ENCODE results near the gene HOXD3. TPM values are rescaled to one million over a fixed set of nuclear protein-coding genes. Genes with fewer than 3 reads are reported as not detected.
A peak's percentile ranks its signal among the peaks of the same experiment; 100 is the strongest.

Gene HOXD3
- polyA plus RNA-seq, 1 donor (not counting 4 experiments of a cell fraction or from before 2014, with no cell fraction given) = not detected

- Histone ChIP-seq H3K27ac (ENCODE audit: control insufficient read depth, insufficient read depth, low read length) (no peak overlapping the region), H3K4me1 (ENCODE audit: control insufficient read depth, extremely low read depth, insufficient read depth, low read length) (no peaks in the 10 kb centered on the region), H4K20me1 (ENCODE audit: control insufficient read depth, extremely low read depth, insufficient read depth, low read length) (no peaks in the 10 kb centered on the region), H3K9ac (ENCODE audit: control insufficient read depth, extremely low read depth, insufficient read depth, low read length) (no peak overlapping the region), H3K9me1 (ENCODE audit: control insufficient read depth, extremely low read depth, insufficient read depth, low read length) (no peaks in the 10 kb centered on the region), H3K36me3 (ENCODE audit: control insufficient read depth in 2 of 2, extremely low read depth in 1 of 2, insufficient read depth in 2 of 2, low read length in 2 of 2) (no peaks in the 10 kb centered on the region), H3K4me3 (ENCODE audit: control insufficient read depth in 2 of 3, extremely low read depth in 1 of 3, insufficient read depth in 2 of 3, low read depth in 1 of 3, low read length in 3 of 3) (peak overlapping the region in 2 of 3 experiments; percentile 2 to 13), H3K27me3 (ENCODE audit: control insufficient read depth, extremely low read depth, insufficient read depth, low read length) (peaks cover 95% of the 10 kb centered on the region), H3K4me2 (ENCODE audit: control insufficient read depth, extremely low read depth, insufficient read depth, low read depth, low read length) (no peak overlapping the region), H3K9me3 (ENCODE audit: control insufficient read depth, low read depth, low read length) (no peaks in the 10 kb centered on the region), H3K79me2 (ENCODE audit: control insufficient read depth, insufficient read depth, low read length) (no peaks in the 10 kb centered on the region), H2AFZ (ENCODE audit: control insufficient read depth, low read length) (no peak overlapping the region)
- TF ChIP-seq CTCF (optimal IDR thresholded peaks at IDR 0.05 in 1 of 3, IDR thresholded peaks at IDR 0.05 in 1 of 3, conservative IDR thresholded peaks at IDR 0.05 in 1 of 3; ENCODE audit: extremely low read depth in 1 of 3, insufficient read depth in 2 of 3, low read length in 3 of 3) (no peak), EZH2 (IDR thresholded peaks at IDR 0.05; ENCODE audit: low read length) (no peak)
- no peak for DNase-seq (ENCODE audit: low read depth, low spot score)
- dilution Hi-C loops (cut with MboI; ENCODE audit: extremely low pct_ligation_motif_present, low sequenced_read_pairs) = no loop called here
- FAIRE-seq = no peak
Observed at GRCh38 chr2:176122052-176122682, 34.9 kb upstream of the HOXD3 start.

- dilution Hi-C loops (cut with MboI; ENCODE audit: extremely low pct_ligation_motif_present, low sequenced_read_pairs) = no loop called here
- TF ChIP-seq EZH2 (IDR thresholded peaks at IDR 0.05; ENCODE audit: low read length) (peak; percentile 71), CTCF (optimal IDR thresholded peaks at IDR 0.05 in 1 of 3, IDR thresholded peaks at IDR 0.05 in 1 of 3, conservative IDR thresholded peaks at IDR 0.05 in 1 of 3; ENCODE audit: extremely low read depth in 1 of 3, insufficient read depth in 2 of 3, low read length in 3 of 3) (no peak)
- peaks cover 93% of the 10 kb centered on the region for H3K27me3 ChIP-seq (ENCODE audit: control insufficient read depth, extremely low read depth, insufficient read depth, low read length)
- no peaks in the 10 kb centered on the region for H3K9me1 ChIP-seq (ENCODE audit: control insufficient read depth, extremely low read depth, insufficient read depth, low read length)
- H2AFZ ChIP-seq (ENCODE audit: control insufficient read depth, low read length) = no peak within 1 kb of the TSS
- no peak within 1 kb of the TSS for H3K9ac ChIP-seq (ENCODE audit: control insufficient read depth, extremely low read depth, insufficient read depth, low read length)
- no peaks in the 10 kb centered on the region for H3K9me3 ChIP-seq (ENCODE audit: control insufficient read depth, low read depth, low read length)
- H3K27ac ChIP-seq (ENCODE audit: control insufficient read depth, insufficient read depth, low read length) = no peak within 1 kb of the TSS
- H3K36me3 ChIP-seq (ENCODE audit: control insufficient read depth in 2 of 2, extremely low read depth in 1 of 2, insufficient read depth in 2 of 2, low read length in 2 of 2) = no peaks in the 10 kb centered on the region
- H4K20me1 ChIP-seq (ENCODE audit: control insufficient read depth, extremely low read depth, insufficient read depth, low read length) = no peaks in the 10 kb centered on the region
- peak within 1 kb of the TSS in 2 of 3 experiments; percentile 2 to 13 for H3K4me3 ChIP-seq (ENCODE audit: control insufficient read depth in 2 of 3, extremely low read depth in 1 of 3, insufficient read depth in 2 of 3, low read depth in 1 of 3, low read length in 3 of 3)
- H3K79me2 ChIP-seq (ENCODE audit: control insufficient read depth, insufficient read depth, low read length) = no peaks in the 10 kb centered on the region
- no peak within 1 kb of the TSS for H3K4me2 ChIP-seq (ENCODE audit: control insufficient read depth, extremely low read depth, insufficient read depth, low read depth, low read length)
- DNase-seq (ENCODE audit: low read depth, low spot score) = no peak
- H3K4me1 ChIP-seq (ENCODE audit: control insufficient read depth, extremely low read depth, insufficient read depth, low read length) = no peaks in the 10 kb centered on the region
- FAIRE-seq = no peak
Observed at GRCh38 chr2:176122683-176123410, 34.3 kb upstream of the HOXD3 start, which contains the start of gene HOXD9. Gene HOXD9 (plus strand): TSS chr2:176122719. CDS start chr2:176122769, 50 bp downstream.

All from keratinocyte (primary cell).